Choroid plexus epithelial cell (primary cell): ENCODE results near the gene AGO3.

Experiments
- DNase-seq: peaks from one replicate; pipeline ENCODE4 v3.0.0-alpha.2; 2010; ENCODE audit warnings: low read depth
- H3K4me3 ChIP-seq: 2 replicates; pipeline ENCODE4 v1.5.1; 2011; ENCODE audit warnings: low read depth, mild to moderate bottlenecking, control low read depth, low read length, moderate library complexity
- CTCF ChIP-seq: conservative IDR thresholded peaks from 2 replicates; pipeline ENCODE4 v1.5.1; 2011; ENCODE audit warnings: low read depth, mild to moderate bottlenecking, control low read depth, inconsistent platforms, low read length, moderate library complexity

AGO3 gene

DNA sequence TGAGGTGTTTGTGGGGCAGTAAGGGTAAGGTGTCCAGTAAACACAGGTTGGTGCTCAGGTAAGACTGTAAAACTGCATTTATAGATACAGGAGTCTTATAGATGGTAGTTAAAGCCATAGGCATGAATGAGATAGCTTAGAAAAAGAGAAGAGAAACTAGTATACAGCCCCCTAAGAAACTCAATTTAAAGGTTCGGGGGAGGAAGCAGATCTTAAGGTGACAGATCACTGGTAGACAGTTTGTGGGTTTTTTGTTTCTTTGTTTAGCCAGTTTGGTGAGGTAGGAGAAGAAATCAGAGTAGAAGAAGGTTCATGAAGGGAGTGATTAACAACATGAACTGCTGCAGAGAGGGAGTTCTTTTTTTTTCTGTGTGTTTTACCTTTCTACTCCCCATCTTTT lies 6.1 kb upstream of the AGO3 start:
- no peak for TF ChIP-seq CTCF
- no peak overlapping the region for H3K4me3 ChIP-seq
- no peak for DNase-seq

DNA sequence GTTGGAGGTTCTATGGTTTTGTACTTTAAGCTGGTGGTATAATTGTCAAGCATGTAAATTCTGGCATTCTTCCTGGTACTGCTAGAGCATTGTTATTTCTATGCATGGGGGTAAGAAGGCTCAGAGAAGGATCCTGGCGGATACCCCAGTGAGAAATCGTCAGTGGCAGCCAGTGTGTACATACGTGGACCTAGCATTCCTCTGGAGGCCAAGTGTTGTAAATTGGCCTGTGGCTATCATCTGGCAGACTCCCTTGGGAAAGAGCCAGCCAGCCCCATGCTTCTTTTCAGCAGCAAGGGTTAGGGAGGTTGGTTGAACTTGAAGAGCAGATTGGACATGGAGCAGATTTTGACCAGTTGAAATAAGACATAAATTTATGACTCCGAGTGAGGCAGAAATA lies 5.2 kb upstream of the AGO3 start:
- DNase-seq = peak; percentile 66
- no peak for TF ChIP-seq CTCF

GRCh38 chr1:35927472-35927871 lies 3.4 kb upstream of the AGO3 start:
- no peak for TF ChIP-seq CTCF
- H3K4me3 ChIP-seq = no peak overlapping the region
- no peak for DNase-seq

More for the DNA sequence above, 5.2 kb upstream of the AGO3 start:
- no peak overlapping the region for H3K4me3 ChIP-seq

DNA sequence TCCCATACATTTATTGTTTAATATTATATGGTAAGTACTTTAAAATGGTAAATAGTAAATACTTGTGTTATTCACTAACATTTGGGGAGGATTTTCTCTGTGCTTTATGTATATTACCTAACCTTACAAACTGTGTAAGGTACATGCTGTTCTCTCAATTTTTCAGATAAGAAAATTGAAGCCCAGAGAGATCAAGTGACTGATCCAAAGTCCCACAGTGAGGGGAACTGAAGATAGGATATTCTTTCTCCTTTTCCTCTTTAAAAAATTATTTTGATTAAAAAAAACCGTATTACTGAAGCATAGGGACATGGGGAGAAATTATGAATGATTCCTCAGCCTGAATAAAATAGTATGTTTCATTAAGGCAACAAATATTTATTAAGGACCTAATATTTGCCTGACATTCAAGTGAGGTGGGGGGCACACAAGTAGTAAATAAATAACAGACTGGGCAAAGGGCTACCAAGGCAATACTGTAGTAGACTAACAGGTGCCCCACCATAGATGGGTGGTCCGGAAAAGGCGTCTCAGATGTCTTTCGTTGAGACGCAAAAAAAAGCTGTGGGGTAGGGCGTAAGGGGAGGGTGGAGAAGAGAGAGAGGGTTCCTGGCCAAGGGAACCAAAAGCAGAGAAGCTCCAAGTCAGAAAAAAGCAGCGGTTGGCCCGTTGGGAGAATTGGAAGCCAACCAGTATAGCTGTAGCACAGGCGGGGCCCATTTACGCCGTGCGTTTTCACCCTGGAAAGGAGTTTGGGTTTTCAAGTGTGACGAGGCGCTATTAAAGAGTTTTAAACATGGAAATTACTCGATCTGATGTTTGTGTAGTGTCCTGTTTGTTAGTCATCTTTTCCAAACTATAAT lies 944 bp upstream of the AGO3 start:
- peak; percentile 63 for DNase-seq
- no peak for TF ChIP-seq CTCF
- H3K4me3 ChIP-seq = peak overlapping the region; percentile 85

DNA sequence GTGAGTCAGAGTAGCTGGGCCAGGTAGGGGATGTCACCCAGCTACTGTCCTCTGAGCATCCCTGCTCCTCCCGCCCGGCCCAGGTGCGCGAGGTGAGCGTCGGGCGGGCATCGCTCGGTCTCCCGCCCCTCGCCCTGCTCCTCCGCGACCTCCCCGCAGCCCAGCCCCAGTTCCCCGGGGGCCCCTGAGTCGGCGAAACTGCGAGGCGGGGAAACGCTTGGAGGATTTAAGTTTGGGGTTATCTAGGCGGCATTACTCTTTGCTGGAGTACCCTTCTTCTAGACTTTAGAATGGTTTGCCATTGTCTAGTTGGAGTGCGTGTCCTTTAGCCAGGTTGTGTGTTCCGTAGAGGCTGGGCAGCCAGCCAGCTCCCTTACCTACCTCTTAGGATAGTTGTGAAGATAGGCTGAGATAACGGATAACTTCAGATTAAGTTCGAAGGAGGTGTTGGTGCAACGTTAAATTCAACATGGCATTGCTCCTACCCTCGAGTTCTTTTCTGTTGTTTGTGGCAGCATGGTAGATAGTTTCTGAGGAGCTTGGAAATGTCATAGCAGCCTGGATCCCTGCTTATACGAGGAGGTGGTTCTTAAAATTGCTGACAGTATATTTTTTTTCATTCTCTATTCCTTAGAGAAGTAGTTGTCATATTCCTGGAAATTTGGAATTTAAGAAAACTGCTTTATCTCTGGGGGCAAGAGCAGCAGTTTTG lies 697 bp downstream of the AGO3 start:
- DNase-seq = peak; percentile 13
- no peak for TF ChIP-seq CTCF
- H3K4me3 ChIP-seq = peak overlapping the region; percentile 85

DNA sequence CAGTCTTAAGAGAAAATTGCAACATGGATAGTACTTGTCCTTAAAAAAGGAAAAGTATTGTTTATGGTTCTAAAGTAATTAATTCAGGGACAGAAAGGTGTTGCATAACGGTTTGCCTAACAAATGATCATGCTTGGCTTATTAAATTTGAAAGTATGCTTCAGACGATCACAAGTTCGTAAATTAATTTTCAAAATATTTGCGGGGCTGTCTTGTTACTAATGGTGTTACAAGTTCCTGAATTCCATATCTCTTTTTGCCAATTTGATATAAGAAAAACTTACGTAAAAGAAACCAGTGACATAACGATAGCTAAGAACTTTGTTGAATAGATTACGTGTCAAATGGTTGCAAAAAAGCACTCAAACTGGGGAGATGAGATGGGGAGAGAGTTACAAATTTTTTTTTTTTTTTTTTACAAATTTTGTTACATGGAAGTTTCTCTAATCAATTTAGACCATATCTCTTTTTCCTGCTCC lies 1.3 kb downstream of the AGO3 start:
- peak overlapping the region; percentile 85 for H3K4me3 ChIP-seq
- no peak for TF ChIP-seq CTCF
- no peak for DNase-seq
